Spleen (tissue), 11 donors: ENCODE data around the gene SPATC1L. TPM values are rescaled to one million over a fixed set of nuclear protein-coding genes. Genes with fewer than 3 reads are reported as not detected.
A peak's percentile ranks its signal among the peaks of the same experiment; 100 is the strongest.

ENCODE experiments used
- DNase-seq: peaks from one replicate; pipeline ENCODE4 v3.0.0-alpha.2; 2020
- H3K27ac ChIP-seq, 8 donors: fragments of 200-600 bp; sonication (generic) in 7 of 8; 1 replicate in 4 of 8; 2 replicates in 4 of 8; pipeline versions ENCODE4 v1.5.0 to v1.8.0; 2016 to 2021; ENCODE audit warnings: inconsistent platforms in 4 of 8, mild to moderate bottlenecking in 4 of 8, moderate library complexity in 1 of 8
- H3K27me3 ChIP-seq, 7 donors: fragments of 200-600 bp; sonication (generic) in 6 of 7; replicated peaks in 1 of 7; 1 replicate in 4 of 7; 2 replicates in 3 of 7; pipeline versions ENCODE4 v1.5.0 to v1.8.0; 2016 to 2021; ENCODE audit warnings: inconsistent platforms in 3 of 7, mild to moderate bottlenecking in 1 of 7
- H3K36me3 ChIP-seq, 6 donors: fragments of 200-600 bp; sonication (generic) in 5 of 6; 1 replicate in 4 of 6; 2 replicates in 2 of 6; pipeline versions ENCODE4 v1.5.0 to v1.8.0; 2016 to 2021; ENCODE audit warnings: inconsistent platforms in 2 of 6
- H3K4me1 ChIP-seq, 6 donors: fragments of 200-600 bp; sonication (generic) in 5 of 6; 1 replicate in 3 of 6; 2 replicates in 3 of 6; pipeline versions ENCODE4 v1.5.0 to v1.8.0; 2016 to 2021; ENCODE audit warnings: inconsistent platforms in 3 of 6
- H3K4me3 ChIP-seq, 8 donors: fragments of 200-600 bp; sonication (generic) in 7 of 8; 1 replicate in 4 of 8; 2 replicates in 4 of 8; pipeline versions ENCODE4 v1.5.0 to v1.8.0; 2016 to 2021; ENCODE audit warnings: inconsistent platforms in 4 of 8, mild to moderate bottlenecking in 4 of 8, moderate library complexity in 2 of 8
- H3K9me3 ChIP-seq, 8 donors: fragments of 200-600 bp; sonication (generic) in 7 of 8; 1 replicate in 4 of 8; 2 replicates in 4 of 8; pipeline versions ENCODE4 v1.5.0 to v1.8.0; 2016 to 2021; ENCODE audit warnings: inconsistent platforms in 4 of 8
- POLR2A ChIP-seq, 3 donors: fragments of 450-650 bp; IDR thresholded peaks; one replicate each; pipeline ENCODE4 v1.5.1; 2017; ENCODE audit warnings: antibody characterized with exemption in 3 of 3, mild to moderate bottlenecking in 1 of 3
- POLR2AphosphoS5 ChIP-seq, 3 donors: sonication (generic); formaldehyde crosslinking; IDR thresholded peaks; one replicate each; pipeline ENCODE4 v1.5.1; 2017; ENCODE audit warnings: antibody characterized with exemption in 3 of 3
- WGBS, 5 donors: extraction: QIAGEN DNeasy Blood & Tissue Kit in 3 of 5; methylation state at CpG; one replicate each; pipeline versions ENCODE4 v1.1.5 to v1.1.7; 2013 to 2018; 5-methylcytosine and 5-hydroxymethylcytosine counted together
- intact Hi-C: fragments of 100-400 bp; cut with DNase I; formaldehyde crosslinking; loops from one replicate; pipeline ENCODE4 v1.15.0; 2023; ENCODE audit warnings: low total_unique reads
- polyA plus RNA-seq, 3 donors: library from polyadenylated mRNA; stranded (reverse); fragments of 200-250 nt; gene quantifications; one replicate each; pipeline ENCODE4 v1.2.1, GENCODE V29; 2013
- total RNA-seq, 7 donors: library from RNA; depleted of rRNA in 3 of 7; stranded (reverse); fragments of >200 nt in 3 of 7; fragmentation: NEBNext Ultra II Directional in 4 of 7; extraction: Animal tissue kit (Norgen Biotek cat#: 25700) in 4 of 7; gene quantifications; one replicate each; pipeline versions ENCODE4 v1.1.0 to v1.2.1, GENCODE V29; 2016 to 2021
- TF ChIP-seq, protein P1 (sequence below), 11 experiments: fragments of 200-600 bp in 7 of 11; fragments of 450-650 bp in 4 of 11; sonication (generic) in 4 of 11; IDR thresholded peaks in 8 of 11; conservative IDR thresholded peaks in 3 of 11; 1 replicate in 7 of 11; 2 replicates in 4 of 11; pipeline versions ENCODE4 v1.4.0 to v1.8.0; 2016 to 2021; ENCODE audit warnings: antibody characterized with exemption in 11 of 11, inconsistent platforms in 4 of 11, mild to moderate bottlenecking in 1 of 11
- donor health status: healthy with polysubstance abuse.
- donor health status: DM: no; HTN: no; CAD: no; lungs with moderate emphysema.
- donor health status: DM: no; HTN: no; CAD: no.
- donor health status: Bipolar disorder and iron deficiency.
- donor health status: healthy.
- donor health status: DM: no; HTN: no; CAD: no.
- donor health status: DM: yes; HTN: yes; CAD: no.

The SPATC1L gene
- total and polyA plus RNA-seq, 10 donors = 4.4 to 13.4 (median 9.8) TPM

DNA sequence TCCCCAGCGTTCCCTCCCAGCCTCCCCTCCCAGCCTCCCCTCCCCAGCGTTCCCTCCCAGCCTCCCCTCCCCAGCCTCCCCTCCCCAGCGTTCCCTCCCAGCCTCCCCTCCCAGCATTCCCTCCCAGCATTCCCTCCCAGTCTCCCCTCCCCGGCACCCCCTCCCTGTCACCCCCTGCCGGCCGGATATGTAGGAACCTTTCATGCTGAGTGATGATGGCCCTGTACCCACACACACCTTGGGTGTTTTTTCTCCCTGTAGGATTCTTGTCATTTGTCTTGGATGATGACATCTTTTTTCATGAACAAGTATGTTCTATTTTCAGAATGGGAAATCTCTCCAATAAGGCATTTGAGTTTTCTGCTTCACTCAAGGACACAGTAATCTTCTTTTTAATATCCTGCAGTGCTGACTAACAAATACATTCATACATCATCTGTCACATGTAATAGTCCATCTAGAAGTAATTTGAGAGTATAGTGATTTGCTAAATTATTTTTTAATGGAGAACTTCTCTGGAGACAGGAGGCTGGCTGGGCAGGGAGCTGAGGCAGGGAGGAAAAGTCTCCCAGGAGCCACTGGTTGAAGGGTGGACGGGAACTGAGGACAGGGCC is 48.4 kb downstream of the SPATC1L start:
- Histone ChIP-seq H3K4me1 (no peaks in the 10 kb centered on the region), H3K27me3 (peaks cover 0 to 38% (median 0%) of the 10 kb centered on the region in 7 donors), H3K27ac (no peak overlapping the region), H3K9me3 (no peaks in the 10 kb centered on the region), H3K36me3 (no peaks in the 10 kb centered on the region), H3K4me3 (no peak overlapping the region)
- no peak for DNase-seq
- WGBS, 5 donors = 67 to 80% (median 70%) methylated on average over 5 to 7 of the region's 7 CpGs
- intact Hi-C loops = no loop called here
- TF ChIP-seq, protein P1, sequence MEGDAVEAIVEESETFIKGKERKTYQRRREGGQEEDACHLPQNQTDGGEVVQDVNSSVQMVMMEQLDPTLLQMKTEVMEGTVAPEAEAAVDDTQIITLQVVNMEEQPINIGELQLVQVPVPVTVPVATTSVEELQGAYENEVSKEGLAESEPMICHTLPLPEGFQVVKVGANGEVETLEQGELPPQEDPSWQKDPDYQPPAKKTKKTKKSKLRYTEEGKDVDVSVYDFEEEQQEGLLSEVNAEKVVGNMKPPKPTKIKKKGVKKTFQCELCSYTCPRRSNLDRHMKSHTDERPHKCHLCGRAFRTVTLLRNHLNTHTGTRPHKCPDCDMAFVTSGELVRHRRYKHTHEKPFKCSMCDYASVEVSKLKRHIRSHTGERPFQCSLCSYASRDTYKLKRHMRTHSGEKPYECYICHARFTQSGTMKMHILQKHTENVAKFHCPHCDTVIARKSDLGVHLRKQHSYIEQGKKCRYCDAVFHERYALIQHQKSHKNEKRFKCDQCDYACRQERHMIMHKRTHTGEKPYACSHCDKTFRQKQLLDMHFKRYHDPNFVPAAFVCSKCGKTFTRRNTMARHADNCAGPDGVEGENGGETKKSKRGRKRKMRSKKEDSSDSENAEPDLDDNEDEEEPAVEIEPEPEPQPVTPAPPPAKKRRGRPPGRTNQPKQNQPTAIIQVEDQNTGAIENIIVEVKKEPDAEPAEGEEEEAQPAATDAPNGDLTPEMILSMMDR (IDR thresholded peaks at IDR 0.05 in 8 of 11, conservative IDR thresholded peaks at IDR 0.05 in 3 of 11) = no peak
- TF ChIP-seq POLR2A (IDR thresholded peaks at IDR 0.05) = no peak

DNA sequence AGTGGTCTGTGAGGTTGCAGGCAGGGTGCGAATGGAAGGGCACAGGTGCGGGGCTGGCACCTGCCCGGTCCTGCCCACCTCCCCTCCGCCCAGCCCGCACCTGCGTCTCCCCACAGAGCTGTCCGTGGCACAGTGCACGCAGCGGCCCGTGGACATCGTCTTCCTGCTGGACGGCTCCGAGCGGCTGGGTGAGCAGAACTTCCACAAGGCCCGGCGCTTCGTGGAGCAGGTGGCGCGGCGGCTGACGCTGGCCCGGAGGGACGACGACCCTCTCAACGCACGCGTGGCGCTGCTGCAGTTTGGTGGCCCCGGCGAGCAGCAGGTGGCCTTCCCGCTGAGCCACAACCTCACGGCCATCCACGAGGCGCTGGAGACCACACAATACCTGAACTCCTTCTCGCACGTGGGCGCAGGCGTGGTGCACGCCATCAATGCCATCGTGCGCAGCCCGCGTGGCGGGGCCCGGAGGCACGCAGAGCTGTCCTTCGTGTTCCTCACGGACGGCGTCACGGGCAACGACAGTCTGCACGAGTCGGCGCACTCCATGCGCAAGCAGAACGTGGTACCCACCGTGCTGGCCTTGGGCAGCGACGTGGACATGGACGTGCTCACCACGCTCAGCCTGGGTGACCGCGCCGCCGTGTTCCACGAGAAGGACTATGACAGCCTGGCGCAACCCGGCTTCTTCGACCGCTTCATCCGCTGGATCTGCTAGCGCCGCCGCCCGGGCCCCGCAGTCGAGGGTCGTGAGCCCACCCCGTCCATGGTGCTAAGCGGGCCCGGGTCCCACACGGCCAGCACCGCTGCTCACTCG is 52.2 kb downstream of the SPATC1L start:
- TF ChIP-seq, protein P1 (IDR thresholded peaks at IDR 0.05 in 8 of 11, conservative IDR thresholded peaks at IDR 0.05 in 3 of 11) = no peak
- TF ChIP-seq POLR2AphosphoS5 (IDR thresholded peaks at IDR 0.05) = peak in 2 of 3 donors; percentile 54 to 69
- Histone ChIP-seq H3K27me3 (peaks cover 0 to 9% (median 0%) of the 10 kb centered on the region in 7 donors), H3K9me3 (no peaks in the 10 kb centered on the region), H3K4me3 (no peak overlapping the region), H3K27ac (no peak overlapping the region), H3K36me3 (peaks cover 0 to 16% (median 2%) of the 10 kb centered on the region in 6 donors), H3K4me1 (peaks cover 0 to 9% (median 0%) of the 10 kb centered on the region in 6 donors)
- WGBS, 5 donors = 95 to 97% (median 96%) methylated on average over 49 to 85 of the region's 85 CpGs
- intact Hi-C loops = no loop called here
- DNase-seq = no peak

DNA sequence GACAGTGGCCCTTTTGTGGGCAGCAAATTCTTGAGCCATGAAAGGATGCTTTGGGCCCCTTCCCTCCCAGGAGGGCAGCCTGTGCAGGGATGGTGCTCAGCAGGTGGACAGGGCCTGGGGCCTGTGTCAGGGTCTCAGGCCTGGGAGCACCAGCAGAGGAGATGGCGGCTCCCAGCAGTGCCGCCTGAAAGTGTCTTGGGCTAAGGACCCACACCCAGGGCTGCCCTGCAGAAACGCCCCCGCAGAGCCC is 52.7 kb downstream of the SPATC1L start:
- WGBS, 5 donors = 79 to 94% (median 92%) methylated on average over 3 to 4 of the region's 4 CpGs
- Histone ChIP-seq H3K4me3 (no peak overlapping the region), H3K27ac (no peak overlapping the region), H3K4me1 (peaks cover 0 to 9% (median 0%) of the 10 kb centered on the region in 6 donors), H3K9me3 (no peaks in the 10 kb centered on the region), H3K27me3 (peaks cover 0 to 4% (median 0%) of the 10 kb centered on the region in 7 donors), H3K36me3 (peaks cover 0 to 21% (median 5%) of the 10 kb centered on the region in 6 donors)
- intact Hi-C loops = no loop called here
- TF ChIP-seq POLR2A (IDR thresholded peaks at IDR 0.05) = no peak
- TF ChIP-seq POLR2AphosphoS5 (IDR thresholded peaks at IDR 0.05) = no peak
- TF ChIP-seq, protein P1 (IDR thresholded peaks at IDR 0.05 in 8 of 11, conservative IDR thresholded peaks at IDR 0.05 in 3 of 11) = no peak
- no peak for DNase-seq

DNA sequence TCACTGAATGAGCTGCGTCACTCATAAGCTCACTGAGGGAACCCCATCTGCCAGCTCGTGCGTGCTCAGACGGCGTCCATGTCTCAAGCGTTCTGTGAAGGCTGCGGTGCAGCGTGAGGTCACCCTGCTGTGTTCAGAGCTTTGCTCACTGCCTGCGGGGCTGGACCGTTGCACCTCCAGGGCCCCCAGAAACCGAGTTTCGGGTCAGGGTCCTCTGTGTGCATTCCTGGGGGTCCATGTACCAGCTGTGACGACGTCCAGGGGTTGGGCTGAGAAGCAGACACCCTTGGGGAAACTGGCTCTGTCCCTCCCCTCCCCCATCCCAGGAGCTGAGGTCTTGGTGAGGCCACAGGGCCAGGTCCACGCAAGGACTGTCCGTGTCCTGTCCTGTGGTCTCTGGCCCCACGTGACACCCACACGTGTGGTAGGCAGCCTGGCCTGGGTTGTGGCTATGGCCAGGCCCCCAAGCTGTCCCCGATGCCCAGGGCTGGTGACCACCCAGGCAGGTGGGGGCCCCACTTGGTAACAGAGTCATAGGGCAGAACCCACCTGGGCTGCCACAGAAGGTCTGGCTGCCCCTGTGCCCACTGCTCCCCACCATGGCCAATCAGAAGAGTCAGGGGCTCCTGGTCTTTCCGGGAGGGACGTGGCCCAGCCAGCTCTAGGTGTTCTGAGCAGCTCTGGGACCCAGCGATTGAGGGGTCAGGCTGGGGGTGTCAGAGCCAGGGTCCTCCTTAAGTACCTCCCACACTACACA is 53.2 kb downstream of the SPATC1L start:
- Histone ChIP-seq H3K4me1 (peaks cover 0 to 9% (median 0%) of the 10 kb centered on the region in 6 donors), H3K27me3 (no peaks in the 10 kb centered on the region), H3K4me3 (no peak overlapping the region), H3K9me3 (no peaks in the 10 kb centered on the region), H3K36me3 (peaks cover 0 to 26% (median 10%) of the 10 kb centered on the region in 6 donors), H3K27ac (no peak overlapping the region)
- no peak for TF ChIP-seq POLR2A (IDR thresholded peaks at IDR 0.05)
- TF ChIP-seq POLR2AphosphoS5 (IDR thresholded peaks at IDR 0.05) = peak in 1 of 3 donors; percentile 37
- TF ChIP-seq, protein P1 (IDR thresholded peaks at IDR 0.05 in 8 of 11, conservative IDR thresholded peaks at IDR 0.05 in 3 of 11) = no peak
- peak; percentile 57 for DNase-seq
- intact Hi-C loops = no loop called here
- 71 to 84% (median 76%) methylated on average over 14 to 22 of the region's 22 CpGs for whole genome bisulfite sequencing, 5 donors
